Measurements from ENCODE around the gene TNS3.

DNA sequence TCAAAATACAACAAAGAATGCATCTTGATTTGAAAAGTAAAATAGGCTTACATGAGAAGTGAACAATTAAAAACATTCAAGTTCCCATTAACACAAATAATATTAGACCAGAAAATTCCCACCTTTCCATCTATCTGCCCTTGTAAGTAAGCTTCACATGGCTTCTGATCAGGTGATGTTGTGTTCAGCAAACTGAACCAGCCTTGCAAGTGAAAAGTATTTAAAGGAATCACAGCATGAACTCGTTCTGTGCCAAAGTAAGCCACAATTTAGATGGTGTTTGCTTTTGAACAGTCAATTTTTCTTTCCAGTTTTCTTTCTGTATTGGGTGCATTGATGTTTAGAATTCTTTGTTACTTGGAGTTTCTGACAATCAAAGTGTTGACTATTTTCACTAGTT is 347.9 kb downstream of the TNS3 start:
- TF ChIP-seq, protein P1, sequence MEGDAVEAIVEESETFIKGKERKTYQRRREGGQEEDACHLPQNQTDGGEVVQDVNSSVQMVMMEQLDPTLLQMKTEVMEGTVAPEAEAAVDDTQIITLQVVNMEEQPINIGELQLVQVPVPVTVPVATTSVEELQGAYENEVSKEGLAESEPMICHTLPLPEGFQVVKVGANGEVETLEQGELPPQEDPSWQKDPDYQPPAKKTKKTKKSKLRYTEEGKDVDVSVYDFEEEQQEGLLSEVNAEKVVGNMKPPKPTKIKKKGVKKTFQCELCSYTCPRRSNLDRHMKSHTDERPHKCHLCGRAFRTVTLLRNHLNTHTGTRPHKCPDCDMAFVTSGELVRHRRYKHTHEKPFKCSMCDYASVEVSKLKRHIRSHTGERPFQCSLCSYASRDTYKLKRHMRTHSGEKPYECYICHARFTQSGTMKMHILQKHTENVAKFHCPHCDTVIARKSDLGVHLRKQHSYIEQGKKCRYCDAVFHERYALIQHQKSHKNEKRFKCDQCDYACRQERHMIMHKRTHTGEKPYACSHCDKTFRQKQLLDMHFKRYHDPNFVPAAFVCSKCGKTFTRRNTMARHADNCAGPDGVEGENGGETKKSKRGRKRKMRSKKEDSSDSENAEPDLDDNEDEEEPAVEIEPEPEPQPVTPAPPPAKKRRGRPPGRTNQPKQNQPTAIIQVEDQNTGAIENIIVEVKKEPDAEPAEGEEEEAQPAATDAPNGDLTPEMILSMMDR (IDR thresholded peaks at IDR 0.05; ENCODE audit: extremely low read depth in 1 of 2, insufficient read depth in 1 of 2, low read depth in 1 of 2, low read length in 2 of 2): no peak
- TF ChIP-seq POLR2A (IDR thresholded peaks at IDR 0.05; ENCODE audit: low read depth, low read length): no peak
- no peak for TF ChIP-seq POLR2AphosphoS5 (IDR thresholded peaks at IDR 0.05; ENCODE audit: insufficient read depth, low read depth, low read length)
- no peak for TF ChIP-seq MYC (IDR thresholded peaks at IDR 0.05; ENCODE audit: low read depth, low read length)
- no peak for TF ChIP-seq GATA2 (IDR thresholded peaks at IDR 0.05; ENCODE audit: insufficient read depth, insufficient read length, low read depth, low read length)

Data from endothelial cell of umbilical vein (primary cell).